G401 (cell line): ENCODE data around the gene SF3B3. TPM values are rescaled to one million over a fixed set of nuclear protein-coding genes. Genes with fewer than 3 reads are reported as not detected.
"Not testable (repeated sequence)": the region's sequence is repeated elsewhere in the genome, so short reads cannot be mapped to it uniquely, and the experiment has no call there.

Experiments
- DNase-seq: peaks from one replicate; pipeline ENCODE4 v3.0.0-alpha.2; 2015; ENCODE audit warnings: low spot score
- in situ Hi-C: cut with HindIII; loops from 2 replicates; pipeline ENCODE4 v1.10.0; 2016; ENCODE audit warnings: low sequenced_read_pairs, mixed read lengths
- total RNA-seq: library from RNA; depleted of rRNA; stranded (reverse); fragments of >200 nt; shearing (Covaris generic); gene quantifications from 2 replicates; pipeline ENCODE4 v1.2.3, GENCODE V29; 2014

The SF3B3 gene
- total RNA-seq, 1 experiment from 2014 or later, result 98.0 TPM

- in situ Hi-C loops, result no loop called here
- DNase-seq, result no peak
Observed at GRCh38 chr16:70508752-70509151, 14.9 kb upstream of the SF3B3 start.

- no peak for DNase-seq
- in situ Hi-C loops, result no loop called here
Observed at GRCh38 chr16:70510216-70510615, 13.4 kb upstream of the SF3B3 start.

GRCh38 chr16:70511833-70512232 is 11.8 kb upstream of the SF3B3 start:
- no peak for DNase-seq
- in situ Hi-C loops, result no loop called here

DNA sequence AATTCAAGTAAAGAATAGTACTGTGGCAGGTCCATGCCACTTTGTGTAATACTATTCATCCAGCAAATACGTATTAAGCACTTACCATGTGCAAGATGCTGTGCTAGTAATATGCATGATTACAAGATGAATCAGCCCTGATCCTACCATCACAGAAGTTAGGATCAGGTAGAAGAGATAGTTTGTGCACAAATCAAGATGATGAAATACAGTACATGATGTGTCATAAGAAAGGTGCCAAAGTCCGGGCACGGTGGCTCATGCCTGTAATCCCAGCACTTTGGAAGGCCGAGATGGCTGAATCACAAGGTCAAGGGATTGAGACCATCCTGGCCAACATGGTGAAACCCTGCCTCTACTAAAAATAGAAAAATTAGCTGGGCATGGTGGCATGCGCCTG is 11.2 kb upstream of the SF3B3 start:
- in situ Hi-C loops, result no loop called here
- DNase-seq, result no peak

DNA sequence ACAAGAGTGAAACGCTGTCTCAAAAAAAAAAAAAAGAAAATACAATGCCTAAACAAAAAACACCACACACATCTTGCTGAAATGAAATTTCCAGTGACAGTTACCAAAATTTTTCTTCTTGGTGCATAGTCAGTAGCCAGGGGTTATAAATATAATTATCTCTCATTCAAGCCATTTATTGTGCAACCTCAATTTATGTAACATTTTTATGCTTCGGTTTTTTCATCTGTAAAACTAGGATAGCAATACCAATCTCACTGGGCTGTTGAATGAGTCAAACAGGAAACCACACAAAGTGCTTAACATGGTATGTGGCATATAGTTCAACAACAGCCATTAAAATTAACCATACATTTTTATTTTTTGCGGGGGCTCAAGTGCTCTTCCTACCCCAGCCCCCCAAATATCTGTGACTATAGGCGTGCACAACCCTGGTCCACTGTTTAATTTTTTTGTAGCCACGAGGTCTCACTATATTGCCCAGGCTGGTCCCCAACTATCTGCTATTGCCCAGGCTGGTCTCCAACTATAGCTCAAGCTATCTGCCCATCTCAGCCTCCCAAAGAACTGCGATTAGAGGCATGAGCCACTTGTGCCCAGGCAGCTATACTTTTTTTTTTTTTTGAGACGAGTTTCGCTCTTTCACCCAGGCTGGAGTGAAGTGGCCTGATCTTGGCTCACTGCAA is 2.9 kb upstream of the SF3B3 start:
- no peak for DNase-seq
- in situ Hi-C loops, result no loop called here

GRCh38 chr16:70522216-70523075 is 1.2 kb upstream of the SF3B3 start:
- no peak for DNase-seq
- in situ Hi-C loops, result no loop called here

GRCh38 chr16:70523076-70523742 is 407 bp upstream of the SF3B3 start, which contains the start of gene COG4:
COG4 (minus strand) TSS chr16:70523554; CDS start chr16:70523543, 11 bp downstream.
- DNase-seq, result peak; percentile 88
- in situ Hi-C loops, result no loop called here

DNA sequence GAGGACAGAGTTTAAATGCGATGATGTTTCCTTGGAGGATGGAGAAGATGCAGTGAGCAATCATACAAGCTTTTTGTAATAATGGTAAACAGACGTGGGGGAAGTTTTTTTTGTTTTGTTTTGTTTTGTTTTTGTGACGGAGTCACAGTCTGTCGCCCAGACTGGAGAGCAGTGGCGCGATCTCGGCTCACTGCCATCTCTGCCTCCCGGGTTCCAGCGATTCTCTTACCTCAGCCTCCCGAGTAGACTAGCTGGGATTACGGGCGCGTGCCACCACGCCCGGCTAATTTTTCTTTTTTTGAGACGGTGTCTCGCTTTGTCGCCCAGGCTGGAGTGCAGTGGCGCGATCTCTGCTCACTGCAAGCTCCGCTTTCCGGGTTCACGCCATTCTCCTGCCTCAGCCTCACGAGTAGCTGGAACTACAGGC is 796 bp downstream of the SF3B3 start:
- DNase-seq, result peak; percentile 34
- in situ Hi-C loops, result not testable (repeated sequence)

DNA sequence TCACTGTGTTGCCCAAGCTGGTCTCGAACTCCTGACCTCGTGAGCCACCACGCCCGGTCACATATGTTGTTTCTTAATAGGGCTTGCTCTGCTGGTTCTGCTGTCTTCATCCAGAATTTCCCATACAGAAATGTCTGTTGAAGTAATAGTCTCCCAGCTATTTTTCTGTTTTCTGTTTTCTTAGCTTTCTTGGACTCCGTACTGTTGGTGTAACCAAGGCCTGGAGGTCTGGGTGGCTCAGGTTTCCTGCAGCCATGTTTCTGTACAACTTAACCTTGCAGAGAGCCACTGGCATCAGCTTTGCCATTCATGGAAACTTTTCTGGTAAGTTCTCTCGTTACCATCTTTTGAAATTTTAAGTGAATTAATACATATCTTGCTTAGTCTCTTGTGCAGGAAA is 2.8 kb downstream of the SF3B3 start:
- in situ Hi-C loops, result no loop called here
- DNase-seq, result no peak

- in situ Hi-C loops, result no loop called here
- no peak for DNase-seq
Observed at GRCh38 chr16:70527315-70527996, 3.8 kb downstream of the SF3B3 start.

GRCh38 chr16:70529051-70529777 is 5.6 kb downstream of the SF3B3 start:
- in situ Hi-C loops, result no loop called here
- DNase-seq, result peak; percentile 73

DNA sequence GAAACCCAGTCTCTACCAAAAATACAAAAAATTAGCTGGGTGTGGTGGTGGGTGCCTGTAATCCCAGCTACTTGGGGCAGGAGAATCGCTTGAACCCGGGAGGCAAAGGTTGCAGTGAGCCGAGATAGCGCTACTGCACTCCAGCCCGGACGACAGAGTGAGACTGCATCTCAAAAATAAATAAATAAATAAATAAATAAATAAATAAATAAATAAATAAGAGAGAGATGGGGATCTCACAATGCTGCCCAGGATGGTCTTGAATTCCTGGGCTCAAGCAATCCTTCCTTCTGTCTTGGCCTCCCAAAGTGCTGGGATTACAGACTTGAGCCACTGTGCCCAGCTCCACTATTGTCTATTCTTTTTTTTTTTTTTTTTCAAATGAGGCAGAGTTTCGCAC is 6.3 kb downstream of the SF3B3 start:
- in situ Hi-C loops, DNase-seq: not testable (repeated sequence)

DNA sequence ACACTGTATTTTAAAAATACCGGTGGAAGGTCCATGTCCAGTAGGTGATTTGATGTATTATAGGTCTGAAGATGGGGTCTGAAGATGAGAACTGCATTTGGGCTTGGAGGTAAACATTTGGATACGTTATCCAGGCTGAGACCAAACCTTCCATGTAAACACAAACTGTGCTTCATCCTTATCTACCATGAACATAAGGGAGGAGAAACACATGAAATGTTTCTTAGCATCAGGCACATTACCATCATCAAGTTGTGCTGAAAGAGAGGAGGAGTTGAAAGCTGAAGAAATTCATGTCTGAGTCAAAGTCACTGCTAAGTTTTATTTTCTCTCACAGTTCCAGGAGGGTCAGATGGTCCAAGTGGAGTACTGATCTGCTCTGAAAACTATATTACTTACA is 11.4 kb downstream of the SF3B3 start:
- DNase-seq, result no peak
- in situ Hi-C loops, result no loop called here

GRCh38 chr16:70540994-70541393 is 17.4 kb downstream of the SF3B3 start:
- no peak for DNase-seq
- in situ Hi-C loops, result no loop called here

- in situ Hi-C loops, result no loop called here
Observed at GRCh38 chr16:70544548-70544947, 20.9 kb downstream of the SF3B3 start.

GRCh38 chr16:70548936-70549335 is 25.3 kb downstream of the SF3B3 start:
- no peak for DNase-seq
- in situ Hi-C loops, result no loop called here

More at GRCh38 chr16:70544548-70544947, 20.9 kb downstream of the SF3B3 start:
- no peak for DNase-seq

DNA sequence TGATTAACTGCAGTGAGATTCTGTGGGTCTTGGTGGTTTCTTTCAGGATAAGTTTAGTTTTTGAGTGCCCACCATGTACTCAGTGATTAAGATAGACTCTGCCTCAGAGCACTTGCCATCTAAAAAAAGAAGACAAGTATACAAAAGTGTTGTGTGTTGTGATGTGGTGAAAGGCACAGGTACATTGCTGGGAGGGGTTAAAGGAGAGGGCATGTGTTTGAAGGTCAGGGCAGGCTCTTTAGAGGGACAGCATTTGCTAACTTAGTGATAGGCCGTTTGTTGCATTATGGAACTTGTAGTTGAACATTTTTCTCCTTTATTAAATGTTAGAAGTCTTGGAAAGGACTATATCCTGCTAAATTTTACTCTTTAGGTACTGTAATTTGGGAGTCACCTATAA is 26.5 kb downstream of the SF3B3 start:
- in situ Hi-C loops, result no loop called here

GRCh38 chr16:70551788-70552187 is 28.2 kb downstream of the SF3B3 start:
- in situ Hi-C loops, result no loop called here
- DNase-seq, result no peak

More for the DNA sequence above, 26.5 kb downstream of the SF3B3 start:
- DNase-seq, result no peak

GRCh38 chr16:70552675-70553074 is 29.1 kb downstream of the SF3B3 start:
- in situ Hi-C loops, result no loop called here
- no peak for DNase-seq
